WTC11 (cell line): ENCODE measurements around the gene ZSWIM9. TPM values are rescaled to one million over a fixed set of nuclear protein-coding genes. Genes with fewer than 3 reads are reported as not detected.

ENCODE experiments used
- ATAC-seq: fragments of 200-7000 bp; cut with Tn5 transposase; 2 replicates; pipeline ENCODE4 v1.10.0; 2021; ENCODE audit warnings: mild to moderate bottlenecking, moderate library complexity
- CTCF ChIA-PET: fragments of 300-600 bp; sonication (Branson Sonifier 250); formaldehyde crosslinking; loops from one replicate; lab custom pipeline; 2021; ENCODE audit warnings: antibody characterized with exemption; lab: Charles Lee
- POLR2A ChIA-PET: fragments of 350-600 bp; sonication (Branson Sonifier 250); formaldehyde crosslinking; loops from one replicate; lab custom pipeline; 2021; ENCODE audit warnings: antibody characterized with exemption; lab: Charles Lee
- DNase-seq: peaks from one replicate; pipeline ENCODE4 v3.0.0; 2021; ENCODE audit warnings: low spot score
- H3K27ac Mint-ChIP-seq: 2 replicates; pipeline ENCODE4 v1.8.0; 2021; ENCODE audit warnings: mixed read lengths
- H3K27me3 Mint-ChIP-seq: 2 replicates; pipeline ENCODE4 v1.8.0; 2021; ENCODE audit warnings: low read depth, mild to moderate bottlenecking, moderate library complexity, mixed read lengths
- H3K36me3 Mint-ChIP-seq: 2 replicates; pipeline ENCODE4 v1.8.0; 2021; ENCODE audit warnings: mixed read lengths
- H3K4me1 Mint-ChIP-seq: 2 replicates; pipeline ENCODE4 v1.8.0; 2022; ENCODE audit warnings: mixed read lengths
- H3K4me3 Mint-ChIP-seq: 2 replicates; pipeline ENCODE4 v1.8.0; 2021; ENCODE audit warnings: mild to moderate bottlenecking, moderate library complexity, mixed read lengths
- H3K9me3 Mint-ChIP-seq: 2 replicates; pipeline ENCODE4 v1.8.0; 2021; ENCODE audit warnings: mixed read lengths
- AFF4 ChIP-seq: sonication (generic); formaldehyde crosslinking; IDR thresholded peaks from 2 replicates; pipeline ENCODE4 v1.8.1; 2023; ENCODE audit warnings: mild to moderate bottlenecking, missing genetic modification reagents, borderline replicate concordance
- ARID4B ChIP-seq: sonication (generic); formaldehyde crosslinking; IDR thresholded peaks from 2 replicates; pipeline ENCODE4 v1.8.0; 2023; ENCODE audit warnings: missing genetic modification reagents, mild to moderate bottlenecking, borderline replicate concordance
- CREM ChIP-seq: sonication (generic); formaldehyde crosslinking; IDR thresholded peaks from 2 replicates; pipeline ENCODE4 v1.8.1; 2022; ENCODE audit warnings: mild to moderate bottlenecking, missing genetic modification reagents, moderate library complexity
- FOXK1 ChIP-seq: sonication (generic); formaldehyde crosslinking; IDR thresholded peaks from 2 replicates; pipeline ENCODE4 v1.8.0; 2022; ENCODE audit warnings: mild to moderate bottlenecking, moderate library complexity, missing genetic modification reagents
- HMGA2 ChIP-seq: fragments of 250-450 bp; sonication (Bioruptor Pico); IDR thresholded peaks from 2 replicates; pipeline ENCODE4 v1.4.0; 2021; ENCODE audit warnings: mild to moderate bottlenecking, moderate library complexity
- JAZF1 ChIP-seq: fragments of 250-450 bp; sonication (Bioruptor Pico); IDR thresholded peaks from 2 replicates; pipeline ENCODE4 v1.9.0; 2021; ENCODE audit warnings: moderate library complexity, mild to moderate bottlenecking, inconsistent platforms
- JUN ChIP-seq: sonication (generic); formaldehyde crosslinking; IDR thresholded peaks from 2 replicates; pipeline ENCODE4 v1.8.0; 2023; ENCODE audit warnings: mild to moderate bottlenecking, missing genetic modification reagents
- MAX ChIP-seq: sonication (generic); formaldehyde crosslinking; IDR thresholded peaks from 2 replicates; pipeline ENCODE4 v1.8.0; 2022; ENCODE audit warnings: mild to moderate bottlenecking, missing genetic modification reagents
- MYBL2 ChIP-seq: sonication (generic); formaldehyde crosslinking; IDR thresholded peaks from 2 replicates; pipeline ENCODE4 v1.8.1; 2023; ENCODE audit warnings: mild to moderate bottlenecking, moderate library complexity, missing genetic modification reagents
- NFE2L1 ChIP-seq: sonication (generic); formaldehyde crosslinking; IDR thresholded peaks from 2 replicates; pipeline ENCODE4 v1.8.1; 2023; ENCODE audit warnings: missing genetic modification reagents
- NR1H2 ChIP-seq: sonication (generic); formaldehyde crosslinking; IDR thresholded peaks from 2 replicates; pipeline ENCODE4 v1.9.0; 2021; ENCODE audit warnings: mild to moderate bottlenecking, moderate library complexity, missing genetic modification reagents
- STAT6 ChIP-seq: sonication (generic); formaldehyde crosslinking; conservative IDR thresholded peaks from 2 replicates; pipeline ENCODE4 v1.8.1; 2023; ENCODE audit warnings: mild to moderate bottlenecking, low read depth, missing genetic modification reagents, moderate library complexity
- TEAD1 ChIP-seq: sonication (generic); formaldehyde crosslinking; IDR thresholded peaks from 2 replicates; pipeline ENCODE4 v1.8.0; 2022; ENCODE audit warnings: mild to moderate bottlenecking, missing genetic modification reagents
- TEAD4 ChIP-seq: sonication (generic); formaldehyde crosslinking; IDR thresholded peaks from 2 replicates; pipeline ENCODE4 v1.8.0; 2022; ENCODE audit warnings: mild to moderate bottlenecking, missing genetic modification reagents
- ZMAT4 ChIP-seq: fragments of 250-450 bp; sonication (Bioruptor Pico); IDR thresholded peaks from 2 replicates; pipeline ENCODE4 v1.9.0; 2021; ENCODE audit warnings: mild to moderate bottlenecking
- ZNF263 ChIP-seq: sonication (generic); formaldehyde crosslinking; IDR thresholded peaks from 2 replicates; pipeline ENCODE4 v1.8.1; 2022; ENCODE audit warnings: low read depth, mild to moderate bottlenecking, moderate library complexity, missing genetic modification reagents
- ZNF281 ChIP-seq: sonication (generic); formaldehyde crosslinking; IDR thresholded peaks from 2 replicates; pipeline ENCODE4 v1.8.0; 2023; ENCODE audit warnings: mild to moderate bottlenecking, missing genetic modification reagents
- ZNF425 ChIP-seq: fragments of 250-450 bp; sonication (Bioruptor Pico); conservative IDR thresholded peaks from 2 replicates; pipeline ENCODE4 v1.9.0; 2021; ENCODE audit warnings: mild to moderate bottlenecking
- total RNA-seq: library from RNA; stranded (reverse); gene quantifications from 3 replicates; pipeline ENCODE4 v1.2.3, GENCODE V29; 2021

Gene ZSWIM9
- total RNA-seq, 1 experiment from 2014 or later: 12.8 TPM

GRCh38 chr19:48244281-48244680, 73.8 kb downstream of the ZSWIM9 start (continued):
- TF ChIP-seq TEAD1: no peak
- no peak for TF ChIP-seq JAZF1
- no peak for TF ChIP-seq MAX (CRISPR knock-in tag)
- TF ChIP-seq STAT6 (CRISPR knock-in tag): no peak
- TF ChIP-seq TEAD4 (CRISPR knock-in tag): no peak
- TF ChIP-seq MYBL2 (CRISPR knock-in tag): no peak
- no peak for TF ChIP-seq ZMAT4 (CRISPR knock-in tag)
- TF ChIP-seq FOXK1 (CRISPR knock-in tag): no peak
- no peak for TF ChIP-seq AFF4

GRCh38 chr19:48246101-48246500, 75.6 kb downstream of the ZSWIM9 start:
- ChIA-PET POLR2A (no interaction called here), CTCF (no interaction called here)
- H3K9me3 Mint-ChIP-seq: no peaks in the 10 kb centered on the region
- no peaks in the 10 kb centered on the region for H3K27me3 Mint-ChIP-seq
- no peak for TF ChIP-seq HMGA2 (CRISPR knock-in tag)
- TF ChIP-seq CREM: no peak
- DNase-seq (no peak), ATAC-seq (no peak)
- peaks cover 28% of the 10 kb centered on the region for H3K36me3 Mint-ChIP-seq
- H3K27ac Mint-ChIP-seq: no peak overlapping the region
- no peak overlapping the region for H3K4me3 Mint-ChIP-seq
- peaks cover 6% of the 10 kb centered on the region for H3K4me1 Mint-ChIP-seq

- no peak overlapping the region for H3K4me3 Mint-ChIP-seq
- ChIA-PET CTCF (no interaction called here), POLR2A (no interaction called here)
- ATAC-seq (no peak), DNase-seq (no peak)
- no peaks in the 10 kb centered on the region for H3K9me3 Mint-ChIP-seq
- peaks cover 24% of the 10 kb centered on the region for H3K36me3 Mint-ChIP-seq
- H3K27me3 Mint-ChIP-seq: no peaks in the 10 kb centered on the region
- no peak overlapping the region for H3K27ac Mint-ChIP-seq
- H3K4me1 Mint-ChIP-seq: peaks cover 6% of the 10 kb centered on the region
- TF ChIP-seq ZNF281 (CRISPR knock-in tag) (no peak), ARID4B (CRISPR knock-in tag) (no peak), ZNF425 (CRISPR knock-in tag) (no peak), JUN (CRISPR knock-in tag) (no peak), ZNF263 (CRISPR knock-in tag) (no peak), NR1H2 (CRISPR knock-in tag) (no peak), JAZF1 (no peak), NFE2L1 (no peak)
Observed at GRCh38 chr19:48247212-48247611, 76.7 kb downstream of the ZSWIM9 start.
